Activated CD4-positive, alpha-beta T cell treated with anti-CD3 and anti-CD28 coated beads, Interleukin-2, amount 10 ng/mL, durations not matched to agents 7 days and 5 days (primary cell): ENCODE data around the gene TNFRSF1B. TPM values are rescaled to one million over a fixed set of nuclear protein-coding genes. Genes with fewer than 3 reads are reported as not detected.

Experiments used
- CTCF ChIA-PET: fragments of 350-600 bp; sonication (Branson Sonifier 250); formaldehyde crosslinking; loops from one replicate; lab custom pipeline; 2021; ENCODE audit warnings: antibody characterized with exemption; lab: Charles Lee
- POLR2A ChIA-PET: fragments of 350-600 bp; sonication (Branson Sonifier 250); formaldehyde crosslinking; loops from one replicate; lab custom pipeline; 2021; ENCODE audit warnings: antibody characterized with exemption; lab: Charles Lee
- DNase-seq: peaks from one replicate; pipeline ENCODE4 v3.0.0-alpha.2; 2020
- H3K27ac Mint-ChIP-seq: one replicate; pipeline ENCODE4 v1.8.0; 2021; ENCODE audit warnings: mild to moderate bottlenecking, moderate library complexity, mixed read lengths
- H3K27me3 Mint-ChIP-seq: one replicate; pipeline ENCODE4 v1.8.0; 2021; ENCODE audit warnings: mixed read lengths
- H3K36me3 Mint-ChIP-seq: one replicate; pipeline ENCODE4 v1.8.0; 2021; ENCODE audit warnings: low read depth, mixed read lengths
- H3K4me1 Mint-ChIP-seq: one replicate; pipeline ENCODE4 v1.8.0; 2021; ENCODE audit warnings: mixed read lengths
- H3K4me3 Mint-ChIP-seq: one replicate; pipeline ENCODE4 v1.8.0; 2021; ENCODE audit warnings: mild to moderate bottlenecking, moderate library complexity, mixed read lengths
- H3K9me3 Mint-ChIP-seq: one replicate; pipeline ENCODE4 v1.8.0; 2021; ENCODE audit warnings: mixed read lengths
- total RNA-seq, 2 experiments: library from RNA; stranded (reverse); gene quantifications; one replicate each; pipeline ENCODE4 v1.2.3, GENCODE V29; 2021

The TNFRSF1B gene
- total RNA-seq, 2 experiments from 2014 or later, result 167 to 190 TPM

- H3K9me3 Mint-ChIP-seq, result no peaks in the 10 kb centered on the region
- peaks cover 42% of the 10 kb centered on the region for H3K4me1 Mint-ChIP-seq
- no peak overlapping the region for H3K4me3 Mint-ChIP-seq
- H3K27ac Mint-ChIP-seq, result peak overlapping the region; percentile 93
- no peaks in the 10 kb centered on the region for H3K27me3 Mint-ChIP-seq
- peaks cover 6% of the 10 kb centered on the region for H3K36me3 Mint-ChIP-seq
- DNase-seq, result no peak
- POLR2A ChIA-PET, result no interaction called here
- CTCF ChIA-PET, result interaction anchor here (1.1 kb wide), 1 partner anchor 24 kb away, joined by 4 read pairs; no protein-coding TSS in a partner anchor
Measured at GRCh38 chr1:12132078-12132477, 34.7 kb upstream of the TNFRSF1B start.

GRCh38 chr1:12134716-12135115, 32.1 kb upstream of the TNFRSF1B start:
- POLR2A ChIA-PET, result no interaction called here
- no peaks in the 10 kb centered on the region for H3K9me3 Mint-ChIP-seq
- peaks cover 6% of the 10 kb centered on the region for H3K36me3 Mint-ChIP-seq
- H3K4me3 Mint-ChIP-seq, result no peak overlapping the region
- no peak overlapping the region for H3K27ac Mint-ChIP-seq
- peaks cover 31% of the 10 kb centered on the region for H3K4me1 Mint-ChIP-seq
- no peaks in the 10 kb centered on the region for H3K27me3 Mint-ChIP-seq
- DNase-seq, result no peak
- CTCF ChIA-PET, result interaction anchor here (0.6 to 4.2 kb wide), 3 partner anchors 10 to 28 kb away, joined by 3 to 19 read pairs (median 7); no protein-coding TSS in a partner anchor

GRCh38 chr1:12135612-12136011, 31.2 kb upstream of the TNFRSF1B start:
- Mint-ChIP-seq H3K9me3 (no peaks in the 10 kb centered on the region), H3K36me3 (peaks cover 6% of the 10 kb centered on the region), H3K4me1 (peaks cover 28% of the 10 kb centered on the region), H3K27me3 (no peaks in the 10 kb centered on the region), H3K4me3 (no peak overlapping the region), H3K27ac (no peak overlapping the region)
- ChIA-PET CTCF (interaction anchor here (0.6 to 4.2 kb wide), 4 partner anchors 11 to 113 kb away, joined by 3 to 19 read pairs (median 6); no protein-coding TSS in a partner anchor), POLR2A (interaction anchor here (0.6 kb wide), 1 partner anchor 1034 kb away, joined by 7 read pairs; no protein-coding TSS in a partner anchor)
- no peak for DNase-seq

- Mint-ChIP-seq H3K4me1 (peaks cover 23% of the 10 kb centered on the region), H3K27me3 (no peaks in the 10 kb centered on the region), H3K27ac (no peak overlapping the region), H3K36me3 (peaks cover 6% of the 10 kb centered on the region), H3K4me3 (no peak overlapping the region), H3K9me3 (no peaks in the 10 kb centered on the region)
- DNase-seq, result no peak
- POLR2A ChIA-PET, result no interaction called here
- CTCF ChIA-PET, result interaction anchor here (0.6 to 4.2 kb wide), 5 partner anchors 9 to 224 kb away, joined by 3 to 19 read pairs (median 4); no protein-coding TSS in a partner anchor
Measured at GRCh38 chr1:12136916-12137610, 29.7 kb upstream of the TNFRSF1B start.

GRCh38 chr1:12138196-12139168, 28.3 kb upstream of the TNFRSF1B start:
- Mint-ChIP-seq H3K9me3 (no peaks in the 10 kb centered on the region), H3K4me1 (peaks cover 17% of the 10 kb centered on the region), H3K27me3 (no peaks in the 10 kb centered on the region), H3K36me3 (peaks cover 3% of the 10 kb centered on the region), H3K4me3 (no peak overlapping the region), H3K27ac (no peak overlapping the region)
- POLR2A ChIA-PET, result no interaction called here
- no peak for DNase-seq
- CTCF ChIA-PET, result interaction anchor here (0.7 to 4.2 kb wide), 7 partner anchors 8 to 348 kb away, joined by 3 to 19 read pairs (median 4); no protein-coding TSS in a partner anchor

- H3K27ac Mint-ChIP-seq, result no peak overlapping the region
Measured at GRCh38 chr1:12140016-12140415, 26.8 kb upstream of the TNFRSF1B start.

GRCh38 chr1:12140515-12141162, 26.2 kb upstream of the TNFRSF1B start:
- Mint-ChIP-seq H3K27ac (no peak overlapping the region), H3K4me3 (no peak overlapping the region), H3K36me3 (no peaks in the 10 kb centered on the region), H3K4me1 (peaks cover 25% of the 10 kb centered on the region), H3K27me3 (no peaks in the 10 kb centered on the region), H3K9me3 (no peaks in the 10 kb centered on the region)
- DNase-seq, result no peak
- CTCF ChIA-PET, result interaction anchor here (1.8 to 2.4 kb wide), 4 partner anchors 10 to 38 kb away, joined by 4 to 11 read pairs (median 6); no protein-coding TSS in a partner anchor
- POLR2A ChIA-PET, result no interaction called here

More at GRCh38 chr1:12140016-12140415, 26.8 kb upstream of the TNFRSF1B start:
- Mint-ChIP-seq H3K36me3 (no peaks in the 10 kb centered on the region), H3K4me3 (no peak overlapping the region), H3K9me3 (no peaks in the 10 kb centered on the region), H3K4me1 (peaks cover 19% of the 10 kb centered on the region), H3K27me3 (no peaks in the 10 kb centered on the region)
- DNase-seq, result no peak
- POLR2A ChIA-PET, result interaction anchor here (0.6 kb wide), 1 partner anchor 43 kb away, joined by 3 read pairs; no protein-coding TSS in a partner anchor
- CTCF ChIA-PET, result interaction anchor here (1.2 to 2.2 kb wide), 2 partner anchors 15 to 73 kb away, joined by 3 to 11 read pairs; no protein-coding TSS in a partner anchor

- no peaks in the 10 kb centered on the region for H3K27me3 Mint-ChIP-seq
- DNase-seq, result no peak
- CTCF ChIA-PET, result interaction anchor here (1.2 to 2.4 kb wide), 4 partner anchors 10 to 37 kb away, joined by 4 to 7 read pairs (median 5); no protein-coding TSS in a partner anchor
- H3K4me3 Mint-ChIP-seq, result no peak overlapping the region
- peaks cover 28% of the 10 kb centered on the region for H3K4me1 Mint-ChIP-seq
- no peaks in the 10 kb centered on the region for H3K9me3 Mint-ChIP-seq
- POLR2A ChIA-PET, result no interaction called here
- H3K27ac Mint-ChIP-seq, result peak overlapping the region; percentile 31
- H3K36me3 Mint-ChIP-seq, result no peaks in the 10 kb centered on the region
Measured at GRCh38 chr1:12141163-12141850, 25.5 kb upstream of the TNFRSF1B start.

- peak overlapping the region; percentile 89 for H3K27ac Mint-ChIP-seq
- CTCF ChIA-PET, result interaction anchor here (0.6 to 2.4 kb wide), 6 partner anchors 9 to 65 kb away, joined by 3 to 7 read pairs (median 4); no protein-coding TSS in a partner anchor
- POLR2A ChIA-PET, result no interaction called here
Measured at GRCh38 chr1:12142141-12142823, 24.5 kb upstream of the TNFRSF1B start.

GRCh38 chr1:12142891-12143630, 23.7 kb upstream of the TNFRSF1B start:
- ChIA-PET POLR2A (no interaction called here), CTCF (interaction anchor here (0.6 to 2.4 kb wide), 3 partner anchors 8 to 28 kb away, joined by 3 to 6 read pairs (median 4); no protein-coding TSS in a partner anchor)
- DNase-seq, result no peak
- Mint-ChIP-seq H3K9me3 (no peaks in the 10 kb centered on the region), H3K36me3 (no peaks in the 10 kb centered on the region), H3K27ac (peak overlapping the region; percentile 89), H3K4me3 (no peak overlapping the region), H3K27me3 (no peaks in the 10 kb centered on the region), H3K4me1 (peaks cover 45% of the 10 kb centered on the region)

More at GRCh38 chr1:12142141-12142823, 24.5 kb upstream of the TNFRSF1B start:
- H3K9me3 Mint-ChIP-seq, result no peaks in the 10 kb centered on the region
- peaks cover 38% of the 10 kb centered on the region for H3K4me1 Mint-ChIP-seq
- H3K4me3 Mint-ChIP-seq, result no peak overlapping the region
- no peak for DNase-seq
- H3K27me3 Mint-ChIP-seq, result no peaks in the 10 kb centered on the region
- no peaks in the 10 kb centered on the region for H3K36me3 Mint-ChIP-seq
